Measurements from ENCODE around the gene CCDC15. TPM values are rescaled to one million over a fixed set of nuclear protein-coding genes. Genes with fewer than 3 reads are reported as not detected.

The CCDC15 gene
- total and polyA plus RNA-seq, 2 of the 13 experiments (the other 11 are each of a cell fraction or from before 2014, with no cell fraction given): 2.2 to 4.6 TPM

DNA sequence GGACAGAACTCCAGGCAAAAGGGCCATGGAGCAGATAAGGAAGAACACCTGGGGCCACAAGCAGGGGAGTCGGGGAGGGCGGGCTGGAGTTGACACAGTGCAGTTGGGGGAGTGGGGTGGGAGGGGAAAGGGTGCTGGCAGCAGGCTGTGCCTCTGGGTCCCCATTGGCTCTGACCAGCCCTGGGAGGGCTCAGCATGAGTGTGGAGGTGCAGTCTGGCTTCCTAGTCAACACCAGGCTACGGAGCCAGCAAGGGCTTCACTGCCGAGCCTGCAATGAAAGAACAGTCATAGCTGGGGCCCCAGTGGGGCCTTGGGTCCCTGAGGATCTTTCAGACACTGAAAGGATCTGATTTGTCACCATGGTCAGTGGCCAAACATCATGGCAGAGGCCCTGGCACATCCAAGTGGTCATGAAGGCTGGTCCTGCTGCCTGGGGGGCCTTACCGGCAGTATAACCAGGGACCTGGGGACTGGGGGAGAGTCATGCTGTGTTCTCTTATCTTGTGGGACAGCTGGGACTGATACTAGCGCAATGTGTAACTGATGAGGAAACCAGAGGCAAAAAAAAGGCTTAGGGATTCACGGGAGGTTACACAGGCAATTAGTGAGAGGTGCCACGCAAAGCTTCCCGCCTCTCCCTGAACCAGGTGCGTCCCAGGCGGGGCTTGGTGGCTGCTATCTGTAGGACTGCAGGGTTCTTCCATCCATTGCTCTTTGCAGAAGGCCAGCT, 120.7 kb downstream of the CCDC15 start:
- WGBS (ENCODE audit: low lambda C conversion rate): 15% methylated on average over 6 of the region's 11 CpGs
- Histone ChIP-seq H3K9ac (ENCODE audit: insufficient read depth, low read depth, low read length) (no peak overlapping the region), H3K4me2 (ENCODE audit: low read depth, low read length) (peak overlapping the region; percentile 54), H2AFZ (ENCODE audit: low read length) (no peak overlapping the region), H3K36me3 (replicated peaks in 1 of 2; ENCODE audit: control insufficient read depth in 1 of 2, insufficient read depth in 2 of 2, low read length in 2 of 2) (no peaks in the 10 kb centered on the region), H3K4me3 (replicated peaks in 1 of 3; ENCODE audit: insufficient read depth in 1 of 3, low read depth in 2 of 3, low read length in 3 of 3) (peak overlapping the region in 1 of 3 experiments; percentile 26; a peak in 1 of 6 replicates), H3K27ac (ENCODE audit: extremely low read length, insufficient read depth, low read length) (no peak overlapping the region), H3K27me3 (ENCODE audit: control insufficient read depth in 1 of 2, insufficient read depth in 2 of 2, low read length in 2 of 2) (peaks cover 0 to 4% of the 10 kb centered on the region in 2 experiments; a peak in 1 of 5 replicates), H3K9me3 (ENCODE audit: low read length) (no peaks in the 10 kb centered on the region), H3K79me2 (ENCODE audit: insufficient read depth, low read length) (no peaks in the 10 kb centered on the region), H4K20me1 (ENCODE audit: insufficient read depth, low read length) (no peaks in the 10 kb centered on the region), H3K4me1 (ENCODE audit: insufficient read depth, low read length) (peaks cover 64% of the 10 kb centered on the region)
- BruUV-seq (replicated peaks): no TSS peak
- in situ Hi-C loops (cut with HindIII; ENCODE audit: extremely low pct_ligation_motif_present, low pct_unique_long_range_greater_than_20kb) (no loop called here), intact Hi-C loops (cut with micrococcal nuclease; ENCODE audit: unreplicated experiment) (no loop called here)
- peak; percentile 40; the same call in 1 of the 2 replicates for TF ChIP-seq CTCF (CRISPR knock-in tag; IDR thresholded peaks at IDR 0.05)
- no peak for TF ChIP-seq SETDB1 (CRISPR knock-in tag; IDR thresholded peaks at IDR 0.05; ENCODE audit: borderline replicate concordance)
- peak; percentile 38 for ATAC-seq
- DNase-seq (ENCODE audit: low spot score): no peak
- POLR2A ChIA-PET: no interaction called here
- no peak for FAIRE-seq
- CTCF ChIA-PET (ENCODE audit: low intra/inter-chr PET ratio, low total read pairs): no interaction called here

GRCh38 chr11:125075242-125075625, 121.2 kb downstream of the CCDC15 start:
- in situ Hi-C loops (cut with HindIII; ENCODE audit: extremely low pct_ligation_motif_present, low pct_unique_long_range_greater_than_20kb) (no loop called here), intact Hi-C loops (cut with micrococcal nuclease; ENCODE audit: unreplicated experiment) (no loop called here)
- Histone ChIP-seq H2AFZ (ENCODE audit: low read length) (no peak overlapping the region), H3K79me2 (ENCODE audit: insufficient read depth, low read length) (no peaks in the 10 kb centered on the region), H3K27me3 (ENCODE audit: control insufficient read depth in 1 of 2, insufficient read depth in 2 of 2, low read length in 2 of 2) (peaks cover 0 to 4% of the 10 kb centered on the region in 2 experiments; a peak in 1 of 5 replicates), H3K36me3 (replicated peaks in 1 of 2; ENCODE audit: control insufficient read depth in 1 of 2, insufficient read depth in 2 of 2, low read length in 2 of 2) (no peaks in the 10 kb centered on the region), H4K20me1 (ENCODE audit: insufficient read depth, low read length) (no peaks in the 10 kb centered on the region), H3K9me3 (ENCODE audit: low read length) (no peaks in the 10 kb centered on the region), H3K4me1 (ENCODE audit: insufficient read depth, low read length) (peaks cover 59% of the 10 kb centered on the region), H3K4me3 (replicated peaks in 1 of 3; ENCODE audit: insufficient read depth in 1 of 3, low read depth in 2 of 3, low read length in 3 of 3) (no peak overlapping the region), H3K9ac (ENCODE audit: insufficient read depth, low read depth, low read length) (no peak overlapping the region), H3K4me2 (ENCODE audit: low read depth, low read length) (peak overlapping the region; percentile 54), H3K27ac (ENCODE audit: extremely low read length, insufficient read depth, low read length) (no peak overlapping the region)
- CTCF ChIA-PET (ENCODE audit: low intra/inter-chr PET ratio, low total read pairs): no interaction called here
- 25% methylated on average over 2 of the region's 7 CpGs for WGBS (ENCODE audit: low lambda C conversion rate)
- no TSS peak for BruUV-seq (replicated peaks)
- DNase-seq (ENCODE audit: low spot score): no peak
- no peak for ATAC-seq
- POLR2A ChIA-PET: no interaction called here
- FAIRE-seq: no peak
- no peak for TF ChIP-seq MNT (IDR thresholded peaks at IDR 0.05)
- TF ChIP-seq ZNF75D (CRISPR knock-in tag; IDR thresholded peaks at IDR 0.05; ENCODE audit: borderline replicate concordance): no peak
- TF ChIP-seq ZNF598 (CRISPR knock-in tag; IDR thresholded peaks at IDR 0.05; ENCODE audit: borderline replicate concordance): no peak
- no peak for TF ChIP-seq ZNF451 (CRISPR knock-in tag; IDR thresholded peaks at IDR 0.05)
- TF ChIP-seq, protein P1, sequence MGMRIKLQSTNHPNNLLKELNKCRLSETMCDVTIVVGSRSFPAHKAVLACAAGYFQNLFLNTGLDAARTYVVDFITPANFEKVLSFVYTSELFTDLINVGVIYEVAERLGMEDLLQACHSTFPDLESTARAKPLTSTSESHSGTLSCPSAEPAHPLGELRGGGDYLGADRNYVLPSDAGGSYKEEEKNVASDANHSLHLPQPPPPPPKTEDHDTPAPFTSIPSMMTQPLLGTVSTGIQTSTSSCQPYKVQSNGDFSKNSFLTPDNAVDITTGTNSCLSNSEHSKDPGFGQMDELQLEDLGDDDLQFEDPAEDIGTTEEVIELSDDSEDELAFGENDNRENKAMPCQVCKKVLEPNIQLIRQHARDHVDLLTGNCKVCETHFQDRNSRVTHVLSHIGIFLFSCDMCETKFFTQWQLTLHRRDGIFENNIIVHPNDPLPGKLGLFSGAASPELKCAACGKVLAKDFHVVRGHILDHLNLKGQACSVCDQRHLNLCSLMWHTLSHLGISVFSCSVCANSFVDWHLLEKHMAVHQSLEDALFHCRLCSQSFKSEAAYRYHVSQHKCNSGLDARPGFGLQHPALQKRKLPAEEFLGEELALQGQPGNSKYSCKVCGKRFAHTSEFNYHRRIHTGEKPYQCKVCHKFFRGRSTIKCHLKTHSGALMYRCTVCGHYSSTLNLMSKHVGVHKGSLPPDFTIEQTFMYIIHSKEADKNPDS (CRISPR knock-in tag; IDR thresholded peaks at IDR 0.05): no peak
- TF ChIP-seq ZNF660 (CRISPR knock-in tag; IDR thresholded peaks at IDR 0.05; ENCODE audit: borderline replicate concordance, low read depth): no peak
- TF ChIP-seq ZNF17 (CRISPR knock-in tag; IDR thresholded peaks at IDR 0.05): no peak
- TF ChIP-seq ZNF30 (CRISPR knock-in tag; IDR thresholded peaks at IDR 0.05): no peak

Data from HepG2 (cell line).